ENCODE results near the gene PHLDB2. TPM values are rescaled to one million over a fixed set of nuclear protein-coding genes. Genes with fewer than 3 reads are reported as not detected.

Gene PHLDB2
- polyA plus RNA-seq, 1 donor (not counting 4 experiments of a cell fraction or from before 2014, with no cell fraction given) = 150 TPM

GRCh38 chr3:111831840-111832239 lies 27.2 kb upstream of the PHLDB2 start:
- dilution Hi-C loops (cut with MboI; ENCODE audit: extremely low pct_ligation_motif_present, low sequenced_read_pairs) = no loop called here
- Histone ChIP-seq H3K4me3 (ENCODE audit: control insufficient read depth in 2 of 3, extremely low read depth in 1 of 3, insufficient read depth in 2 of 3, low read depth in 1 of 3, low read length in 3 of 3) (no peak overlapping the region), H3K27ac (ENCODE audit: control insufficient read depth, insufficient read depth, low read length) (no peak overlapping the region), H3K27me3 (ENCODE audit: control insufficient read depth, extremely low read depth, insufficient read depth, low read length) (no peaks in the 10 kb centered on the region), H3K9me1 (ENCODE audit: control insufficient read depth, extremely low read depth, insufficient read depth, low read length) (no peaks in the 10 kb centered on the region), H3K4me1 (ENCODE audit: control insufficient read depth, extremely low read depth, insufficient read depth, low read length) (peaks cover 5% of the 10 kb centered on the region), H3K4me2 (ENCODE audit: control insufficient read depth, extremely low read depth, insufficient read depth, low read depth, low read length) (no peak overlapping the region), H3K79me2 (ENCODE audit: control insufficient read depth, insufficient read depth, low read length) (no peaks in the 10 kb centered on the region), H3K9me3 (ENCODE audit: control insufficient read depth, low read depth, low read length) (no peaks in the 10 kb centered on the region), H3K36me3 (ENCODE audit: control insufficient read depth in 2 of 2, extremely low read depth in 1 of 2, insufficient read depth in 2 of 2, low read length in 2 of 2) (no peaks in the 10 kb centered on the region), H3K9ac (ENCODE audit: control insufficient read depth, extremely low read depth, insufficient read depth, low read length) (no peak overlapping the region), H4K20me1 (ENCODE audit: control insufficient read depth, extremely low read depth, insufficient read depth, low read length) (no peaks in the 10 kb centered on the region), H2AFZ (ENCODE audit: control insufficient read depth, low read length) (peak overlapping the region; percentile 16)
- DNase-seq (ENCODE audit: low read depth, low spot score) (no peak), FAIRE-seq (peak; percentile 76)
- TF ChIP-seq EZH2 (IDR thresholded peaks at IDR 0.05; ENCODE audit: low read length) = no peak

- Histone ChIP-seq H4K20me1 (ENCODE audit: control insufficient read depth, extremely low read depth, insufficient read depth, low read length) (no peaks in the 10 kb centered on the region), H3K4me1 (ENCODE audit: control insufficient read depth, extremely low read depth, insufficient read depth, low read length) (peaks cover under 1% of the 10 kb centered on the region), H3K27ac (ENCODE audit: control insufficient read depth, insufficient read depth, low read length) (no peak overlapping the region), H3K27me3 (ENCODE audit: control insufficient read depth, extremely low read depth, insufficient read depth, low read length) (no peaks in the 10 kb centered on the region), H3K9me1 (ENCODE audit: control insufficient read depth, extremely low read depth, insufficient read depth, low read length) (no peaks in the 10 kb centered on the region), H3K36me3 (ENCODE audit: control insufficient read depth in 2 of 2, extremely low read depth in 1 of 2, insufficient read depth in 2 of 2, low read length in 2 of 2) (no peaks in the 10 kb centered on the region), H2AFZ (ENCODE audit: control insufficient read depth, low read length) (no peak overlapping the region), H3K4me2 (ENCODE audit: control insufficient read depth, extremely low read depth, insufficient read depth, low read depth, low read length) (no peak overlapping the region), H3K9ac (ENCODE audit: control insufficient read depth, extremely low read depth, insufficient read depth, low read length) (no peak overlapping the region), H3K79me2 (ENCODE audit: control insufficient read depth, insufficient read depth, low read length) (no peaks in the 10 kb centered on the region), H3K4me3 (ENCODE audit: control insufficient read depth in 2 of 3, extremely low read depth in 1 of 3, insufficient read depth in 2 of 3, low read depth in 1 of 3, low read length in 3 of 3) (no peak overlapping the region), H3K9me3 (ENCODE audit: control insufficient read depth, low read depth, low read length) (no peaks in the 10 kb centered on the region)
- TF ChIP-seq EZH2 (IDR thresholded peaks at IDR 0.05; ENCODE audit: low read length) (no peak), CTCF (optimal IDR thresholded peaks at IDR 0.05 in 1 of 3, IDR thresholded peaks at IDR 0.05 in 1 of 3, conservative IDR thresholded peaks at IDR 0.05 in 1 of 3; ENCODE audit: extremely low read depth in 1 of 3, insufficient read depth in 2 of 3, low read length in 3 of 3) (no peak)
- FAIRE-seq = no peak
- dilution Hi-C loops (cut with MboI; ENCODE audit: extremely low pct_ligation_motif_present, low sequenced_read_pairs) = no loop called here
- no peak for DNase-seq (ENCODE audit: low read depth, low spot score)
Observed at GRCh38 chr3:111837112-111837511, 22.0 kb upstream of the PHLDB2 start.

- no peaks in the 10 kb centered on the region for H4K20me1 ChIP-seq (ENCODE audit: control insufficient read depth, extremely low read depth, insufficient read depth, low read length)
- DNase-seq (ENCODE audit: low read depth, low spot score) (no peak), FAIRE-seq (no peak)
- H3K9ac ChIP-seq (ENCODE audit: control insufficient read depth, extremely low read depth, insufficient read depth, low read length) = no peak overlapping the region
- no peaks in the 10 kb centered on the region for H3K36me3 ChIP-seq (ENCODE audit: control insufficient read depth in 2 of 2, extremely low read depth in 1 of 2, insufficient read depth in 2 of 2, low read length in 2 of 2)
- H3K27ac ChIP-seq (ENCODE audit: control insufficient read depth, insufficient read depth, low read length) = no peak overlapping the region
- H2AFZ ChIP-seq (ENCODE audit: control insufficient read depth, low read length) = no peak overlapping the region
- no peaks in the 10 kb centered on the region for H3K4me1 ChIP-seq (ENCODE audit: control insufficient read depth, extremely low read depth, insufficient read depth, low read length)
- no peaks in the 10 kb centered on the region for H3K79me2 ChIP-seq (ENCODE audit: control insufficient read depth, insufficient read depth, low read length)
- H3K9me3 ChIP-seq (ENCODE audit: control insufficient read depth, low read depth, low read length) = no peaks in the 10 kb centered on the region
- H3K4me2 ChIP-seq (ENCODE audit: control insufficient read depth, extremely low read depth, insufficient read depth, low read depth, low read length) = no peak overlapping the region
- TF ChIP-seq EZH2 (IDR thresholded peaks at IDR 0.05; ENCODE audit: low read length) (no peak), CTCF (optimal IDR thresholded peaks at IDR 0.05 in 1 of 3, IDR thresholded peaks at IDR 0.05 in 1 of 3, conservative IDR thresholded peaks at IDR 0.05 in 1 of 3; ENCODE audit: extremely low read depth in 1 of 3, insufficient read depth in 2 of 3, low read length in 3 of 3) (no peak)
- dilution Hi-C loops (cut with MboI; ENCODE audit: extremely low pct_ligation_motif_present, low sequenced_read_pairs) = no loop called here
- H3K4me3 ChIP-seq (ENCODE audit: control insufficient read depth in 2 of 3, extremely low read depth in 1 of 3, insufficient read depth in 2 of 3, low read depth in 1 of 3, low read length in 3 of 3) = no peak overlapping the region
- H3K9me1 ChIP-seq (ENCODE audit: control insufficient read depth, extremely low read depth, insufficient read depth, low read length) = no peaks in the 10 kb centered on the region
- H3K27me3 ChIP-seq (ENCODE audit: control insufficient read depth, extremely low read depth, insufficient read depth, low read length) = no peaks in the 10 kb centered on the region
Observed at GRCh38 chr3:111838133-111838532, 20.9 kb upstream of the PHLDB2 start.

Data from keratinocyte (primary cell).